T-helper 2 cell treated with Interferon-gamma antibody and Interleukin-4, amounts not matched to agents 100 ng/mL and 5 ng/mL, for 36 hours (primary cell): ENCODE data around the gene TMEM184A. TPM values are rescaled to one million over a fixed set of nuclear protein-coding genes. Genes with fewer than 3 reads are reported as not detected.

Experiments
- intact Hi-C: fragments of 100-400 bp; cut with micrococcal nuclease; formaldehyde crosslinking; loops from one replicate; pipeline ENCODE4 v1.15.1; 2023
- total RNA-seq: library from RNA; stranded (reverse); gene quantifications from 2 replicates; pipeline ENCODE4 v1.2.3, GENCODE V29; 2022

The TMEM184A gene
- not detected in 2 replicates for total RNA-seq

DNA sequence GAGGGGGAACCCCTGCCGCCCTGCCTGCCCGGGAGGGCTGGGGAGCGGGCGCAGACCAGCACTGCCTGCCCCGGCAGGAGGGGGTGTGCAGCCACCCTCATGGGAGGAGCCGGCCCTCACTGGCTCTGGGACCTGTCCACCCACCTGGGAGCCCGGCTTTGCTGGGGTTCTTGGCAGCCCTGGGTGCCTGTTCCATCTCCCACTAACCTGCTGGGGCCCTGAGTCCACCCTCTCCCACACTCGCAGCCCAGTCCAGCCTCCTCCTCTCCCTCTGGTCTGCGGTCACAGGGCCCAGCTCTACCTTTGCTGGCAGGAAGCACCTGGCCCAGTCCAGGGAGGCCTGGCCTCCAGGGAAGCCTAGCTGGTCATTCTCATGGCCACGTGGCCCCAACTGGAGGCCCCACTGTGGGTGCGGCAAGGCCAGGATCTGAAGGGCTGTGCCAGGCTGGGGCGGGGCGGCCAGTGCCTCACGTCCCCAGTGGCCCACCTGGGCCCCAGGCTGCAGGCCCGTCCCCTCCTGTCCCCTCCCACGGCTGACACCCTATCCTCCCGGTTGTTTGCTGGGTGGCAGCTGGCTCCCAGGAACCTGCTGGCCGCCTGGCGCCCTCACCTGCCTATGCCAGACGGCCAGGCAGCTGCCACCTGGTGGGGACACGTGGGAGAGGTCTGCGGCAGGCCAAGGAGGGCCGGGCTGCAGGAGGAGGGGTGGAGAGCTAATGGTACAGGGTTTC is at the start of gene TMEM184A:
TMEM184A (minus strand) TSS at position 393 of the 731 bp plus-strand sequence. CDS start 721 bp downstream, outside the sequence.
- intact Hi-C loops, result no loop called here

DNA sequence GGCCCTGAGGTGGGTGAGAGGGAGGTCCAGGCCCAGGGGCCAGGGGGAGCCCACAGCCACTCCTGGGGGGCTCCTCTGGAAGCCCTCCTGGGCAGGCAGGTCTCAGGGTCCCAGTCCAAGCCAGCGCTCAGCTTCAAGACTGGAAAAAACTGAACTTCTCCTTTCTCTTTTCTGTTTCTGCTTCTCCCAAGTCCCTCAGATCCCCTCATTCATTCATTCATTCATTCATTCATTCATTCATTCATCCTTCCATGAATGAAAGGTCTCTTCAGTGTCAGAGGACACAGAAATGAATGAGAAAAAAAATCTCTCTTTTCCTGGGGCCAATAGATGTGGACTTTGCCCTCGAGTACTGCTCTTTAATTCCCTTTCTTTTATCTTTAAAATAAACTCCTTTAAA is 48.4 kb upstream of the TMEM184A start:
- intact Hi-C loops, result no loop called here

DNA sequence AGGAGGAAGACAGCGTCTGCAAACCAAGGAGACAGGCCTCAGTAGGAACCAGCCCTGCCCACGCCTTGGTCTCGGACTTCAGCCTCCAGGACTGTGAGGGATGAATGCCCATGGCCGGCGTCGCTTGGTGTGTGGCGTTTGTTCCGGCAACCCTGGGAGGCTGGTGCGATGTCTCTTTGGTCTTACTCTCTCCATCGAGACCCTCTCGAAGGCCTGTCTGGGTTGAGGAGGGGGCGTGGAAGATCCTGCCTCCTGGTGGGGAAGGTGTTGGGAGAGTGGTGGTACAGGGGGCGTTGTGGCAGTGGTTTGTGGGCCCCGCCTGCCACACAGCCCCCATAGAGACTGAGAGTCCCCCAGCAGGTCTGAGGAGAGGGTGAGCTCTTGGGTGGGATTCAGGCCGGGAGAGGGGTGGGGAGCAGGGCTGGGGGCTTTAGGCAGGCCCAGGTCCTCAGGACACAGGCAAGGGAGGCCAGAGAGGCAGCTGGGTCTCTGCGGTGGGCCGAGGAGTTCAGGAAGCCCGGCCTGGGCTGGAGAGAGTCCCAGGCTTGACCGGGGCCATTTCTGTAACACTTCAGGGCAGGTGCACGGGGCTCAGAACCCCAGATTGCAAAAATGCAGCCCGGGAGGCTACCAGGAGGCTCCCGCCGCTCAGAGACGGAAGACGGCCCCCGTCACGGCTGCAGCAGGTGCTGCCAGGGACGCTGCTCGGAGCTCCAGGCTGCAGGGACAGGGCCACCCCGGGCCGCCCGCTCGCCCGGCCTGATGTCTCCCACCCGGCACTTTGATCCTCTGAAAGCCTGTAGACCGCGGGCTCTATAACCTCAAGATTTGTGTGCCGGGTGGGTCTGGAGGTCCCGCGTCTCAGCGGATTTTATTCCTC is 47.6 kb upstream of the TMEM184A start:
- intact Hi-C loops, result no loop called here

DNA sequence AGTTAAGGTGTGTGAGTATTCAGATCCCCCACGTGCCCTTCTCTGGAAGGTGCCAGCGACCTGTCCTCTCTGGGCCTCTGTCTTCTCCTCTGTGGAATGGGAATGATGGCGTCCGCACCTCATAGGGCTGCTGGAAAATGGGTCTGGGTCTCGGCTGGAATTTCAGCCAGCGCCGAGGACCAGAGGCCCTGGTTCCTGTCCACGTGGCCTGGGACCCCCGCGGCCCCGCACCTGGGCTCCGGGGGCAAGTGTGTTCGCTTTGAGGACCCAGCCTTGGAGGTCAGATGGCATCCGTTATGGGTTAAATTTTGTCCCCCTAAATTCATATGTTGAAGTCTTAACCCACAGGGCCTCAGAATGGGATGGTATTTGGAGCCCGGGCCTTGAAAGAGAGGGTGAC is 46.4 kb upstream of the TMEM184A start:
- intact Hi-C loops, result no loop called here

DNA sequence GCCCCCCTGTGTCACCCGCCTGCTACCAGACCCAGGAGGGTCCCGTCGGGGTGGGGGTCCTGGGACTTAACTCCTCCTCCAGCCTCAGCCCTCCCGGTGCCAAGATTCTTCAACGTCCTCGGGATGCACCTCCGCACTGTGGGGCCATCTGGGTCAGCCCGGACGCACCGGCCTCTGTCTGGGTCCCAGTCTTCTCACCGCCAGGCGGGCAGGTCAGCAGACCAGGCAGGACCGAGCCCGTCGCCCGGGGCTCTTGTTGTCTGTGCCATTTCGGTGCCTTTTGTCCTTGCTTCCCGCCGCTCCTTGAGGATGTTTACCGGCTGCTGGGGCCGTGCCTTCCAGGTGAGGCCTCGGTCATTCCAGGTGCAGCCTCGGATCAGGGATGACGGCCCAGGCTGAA is 46.0 kb upstream of the TMEM184A start:
- intact Hi-C loops, result no loop called here

DNA sequence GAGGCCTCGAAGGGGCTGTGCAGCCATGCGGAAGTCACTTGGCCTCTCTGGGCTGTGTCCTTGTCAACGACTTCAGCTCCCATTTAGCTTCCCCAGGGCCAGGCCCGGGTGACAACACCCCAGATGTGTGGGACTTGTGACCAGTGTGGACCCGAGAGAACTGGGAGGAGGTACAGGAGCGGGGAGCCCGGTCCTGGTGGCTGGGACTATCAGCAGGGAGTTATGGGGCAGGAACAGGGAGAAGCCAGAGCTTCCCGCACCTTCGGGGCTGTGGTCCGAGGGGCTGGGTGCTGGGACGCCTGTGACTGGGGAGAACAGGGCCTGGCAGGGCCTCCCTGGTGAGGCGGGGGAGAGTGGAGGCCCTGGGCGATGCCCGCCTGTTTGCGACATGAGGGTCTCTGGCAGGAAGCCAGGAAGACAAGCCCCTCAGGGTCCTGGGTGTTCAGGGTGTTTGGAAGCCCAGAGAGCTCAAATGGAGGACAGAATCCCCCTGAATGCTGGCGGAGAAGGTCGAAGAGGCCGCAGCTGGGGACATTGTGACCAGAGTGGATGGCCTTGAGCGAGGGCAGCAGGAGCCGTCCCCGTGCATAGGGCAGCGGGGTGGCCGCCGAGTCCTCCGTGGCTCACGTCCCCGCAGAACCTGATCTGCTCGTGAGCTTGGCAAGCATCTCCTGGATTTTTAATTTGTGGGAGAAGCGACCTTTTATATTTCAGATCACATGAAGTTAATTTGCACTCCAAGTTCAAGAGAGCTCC is 43.8 kb upstream of the TMEM184A start:
- intact Hi-C loops, result no loop called here

DNA sequence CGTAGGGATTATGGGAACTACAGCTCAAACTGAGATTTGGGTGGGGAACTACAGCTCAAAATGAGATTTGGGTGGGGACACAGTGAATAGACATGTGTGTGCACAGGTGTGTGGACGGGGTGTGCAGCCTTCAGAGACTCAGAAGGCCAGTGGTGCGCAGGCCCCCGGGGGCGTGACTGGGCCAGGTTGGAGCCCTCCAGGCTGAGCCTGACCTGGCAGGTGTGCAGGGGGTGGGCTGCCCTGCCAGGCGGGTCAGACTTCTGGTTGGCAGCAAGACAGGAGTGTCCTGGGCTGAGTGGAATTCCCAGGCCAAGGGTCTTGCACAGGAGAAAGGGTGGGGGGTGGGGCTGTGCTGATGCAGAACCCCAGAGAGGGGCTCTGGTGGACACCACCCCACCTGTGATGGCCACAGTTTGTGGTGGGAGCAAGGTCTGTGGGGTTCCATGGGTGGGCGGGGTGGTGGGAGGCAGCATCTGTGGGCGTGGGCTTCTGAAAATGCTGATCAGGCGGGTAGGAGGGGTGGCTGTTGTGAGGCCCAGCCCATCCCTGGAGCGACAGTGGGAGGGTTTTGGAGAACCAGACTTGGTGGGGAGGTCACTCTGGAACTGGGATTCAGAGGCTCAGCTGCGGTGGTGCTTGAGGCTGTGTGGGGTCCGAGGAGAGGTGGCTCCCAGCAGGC is 43.1 kb upstream of the TMEM184A start:
- intact Hi-C loops, result no loop called here

DNA sequence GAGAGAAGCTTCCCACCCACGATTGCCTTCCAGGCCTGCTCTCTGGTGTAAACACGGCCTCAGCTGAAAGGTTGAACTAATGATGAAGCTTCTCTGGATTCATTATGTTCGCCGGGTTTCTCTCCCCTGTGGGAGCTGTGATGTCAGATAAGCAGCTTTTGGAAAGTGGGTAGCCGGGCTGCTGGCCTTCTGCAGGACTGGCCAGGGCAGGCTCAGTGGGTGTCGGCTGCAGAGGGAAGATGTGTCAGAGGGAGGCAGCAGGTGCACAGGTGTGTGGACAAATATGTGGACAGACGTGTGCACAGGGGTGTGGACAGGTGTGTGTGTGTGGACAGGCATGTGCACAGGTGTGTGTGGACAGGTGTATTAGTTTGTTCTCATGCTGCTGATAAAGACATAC is 42.3 kb upstream of the TMEM184A start:
- intact Hi-C loops, result no loop called here

DNA sequence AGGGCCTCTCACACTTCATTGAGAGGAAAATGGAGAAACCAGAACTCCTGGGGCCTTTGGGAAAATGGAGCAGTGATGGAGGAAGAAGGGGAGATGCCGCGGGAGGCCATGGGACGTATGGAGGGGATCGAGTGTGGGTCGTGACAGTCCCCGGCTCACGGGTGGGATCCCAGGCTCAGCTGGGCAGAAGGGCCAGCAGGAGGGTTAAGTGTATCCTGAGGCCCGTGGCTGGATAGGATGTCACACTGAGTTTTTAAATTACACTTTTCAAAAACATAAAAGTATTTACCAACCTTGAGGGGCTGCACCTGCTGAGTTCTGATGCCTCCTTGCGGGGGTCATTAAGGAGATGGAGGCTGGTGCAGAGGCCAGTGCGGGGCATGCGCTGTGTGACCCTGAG is 41.8 kb upstream of the TMEM184A start:
- intact Hi-C loops, result no loop called here

DNA sequence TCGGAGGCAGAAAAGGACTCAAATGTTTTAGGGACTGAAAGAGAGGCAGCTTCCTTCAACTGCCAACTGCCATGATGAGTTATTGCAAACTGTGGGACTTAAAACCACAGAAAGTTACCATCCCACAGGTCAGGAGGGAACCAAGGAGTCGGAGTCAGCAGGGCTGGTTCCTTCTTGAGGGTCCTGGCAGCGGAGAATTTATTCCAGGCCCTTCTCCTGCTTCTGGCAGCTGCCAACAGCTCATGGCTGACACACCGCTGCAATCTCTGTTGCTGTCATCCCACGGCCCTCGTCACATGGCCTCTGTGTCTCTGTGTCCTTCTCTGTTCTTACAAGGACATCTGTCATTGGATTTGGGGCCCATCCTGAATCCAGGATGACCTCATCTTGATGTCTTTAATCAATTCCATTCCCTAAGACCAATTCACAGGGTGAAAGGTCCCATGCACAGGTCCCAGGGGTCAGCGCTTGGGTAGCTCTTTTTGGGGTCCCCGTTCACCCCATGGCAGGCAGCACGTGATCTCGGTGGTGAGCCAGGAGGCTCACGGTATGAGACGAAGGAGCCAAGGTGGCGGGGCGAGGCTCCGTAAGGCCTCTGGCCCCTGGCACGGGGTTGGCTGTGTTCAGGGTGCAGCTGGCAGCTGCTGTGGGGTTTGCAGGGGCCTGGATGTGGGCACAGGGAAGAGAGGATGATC is 41.2 kb upstream of the TMEM184A start:
- intact Hi-C loops, result no loop called here

DNA sequence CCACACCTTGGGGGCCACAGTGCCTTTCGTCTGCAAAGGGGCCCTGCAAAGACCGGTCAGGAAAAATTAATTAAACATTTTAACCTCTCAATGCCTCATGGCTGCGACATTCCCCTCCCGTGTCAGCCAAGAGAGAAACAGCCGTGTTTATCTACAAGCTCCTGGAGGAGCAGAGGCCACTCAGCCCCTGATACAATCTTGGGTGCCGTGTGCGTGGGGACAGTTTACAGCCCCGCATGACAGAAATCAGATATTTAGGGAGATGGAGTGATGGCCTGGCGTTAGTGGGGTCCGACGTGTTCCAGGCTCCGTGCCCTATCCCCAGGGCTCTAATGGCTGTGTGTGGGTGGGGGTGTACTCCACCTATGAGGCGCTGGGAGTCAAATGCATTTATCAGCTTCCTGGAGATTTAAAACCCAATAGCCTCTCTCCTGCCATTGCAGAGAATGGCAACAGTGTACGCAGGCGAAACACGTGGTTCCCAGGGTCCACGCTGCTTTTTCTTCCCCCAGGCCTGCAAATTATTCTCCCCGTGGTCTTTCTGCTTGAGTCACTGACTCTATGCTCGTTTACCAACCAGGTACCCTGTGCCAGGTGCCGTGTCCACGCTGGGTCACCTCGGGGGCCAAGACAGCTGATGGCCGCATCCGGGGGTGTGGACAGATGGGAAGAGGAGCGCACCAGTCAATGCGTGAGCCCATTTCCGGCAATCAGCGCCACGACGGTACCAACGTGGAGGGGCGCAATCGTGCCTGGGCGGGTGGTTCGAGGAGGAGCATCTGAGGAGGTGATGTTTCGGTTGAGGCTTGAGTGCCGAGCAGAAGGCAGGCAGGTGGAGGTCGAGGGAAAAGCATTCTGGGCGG is 40.4 kb upstream of the TMEM184A start:
- intact Hi-C loops, result no loop called here

DNA sequence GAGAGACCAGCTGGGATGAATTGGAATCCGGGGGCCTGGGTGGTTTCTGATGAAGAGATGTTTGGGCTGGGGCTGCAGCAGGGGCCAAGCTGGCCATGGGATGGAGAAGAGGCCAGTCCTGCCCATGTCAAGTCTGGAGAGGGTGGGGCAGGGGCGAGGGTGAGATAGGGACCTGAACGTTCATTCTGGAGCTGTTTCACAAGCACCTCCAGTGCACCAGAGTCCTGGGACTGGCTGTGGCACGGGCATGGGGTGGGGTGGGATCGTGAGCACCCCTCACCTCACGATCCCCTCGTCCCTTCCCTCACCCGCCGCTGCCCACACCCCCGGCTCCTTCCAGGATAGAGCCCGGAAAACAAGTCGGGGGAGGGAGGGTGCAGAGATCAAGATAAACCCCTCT is 39.6 kb upstream of the TMEM184A start:
- intact Hi-C loops, result no loop called here

DNA sequence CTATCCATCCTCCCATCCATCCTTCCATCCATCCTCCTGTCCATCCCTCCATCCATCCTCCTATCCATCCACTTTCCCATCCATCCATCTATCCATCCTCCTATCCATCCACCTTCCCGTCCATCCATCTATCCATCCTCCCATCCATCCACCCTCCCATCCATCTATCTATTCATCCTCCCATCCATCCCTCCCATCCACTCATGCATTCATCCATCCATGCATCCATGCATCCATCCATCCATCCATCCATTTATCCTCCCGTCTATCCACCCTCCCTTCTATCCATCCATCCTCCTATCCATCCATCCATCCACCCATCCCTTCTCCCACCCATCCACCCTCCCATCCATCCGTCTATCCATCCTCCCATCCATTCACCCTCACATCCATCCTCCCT is 39.0 kb upstream of the TMEM184A start:
- intact Hi-C loops, result no loop called here

DNA sequence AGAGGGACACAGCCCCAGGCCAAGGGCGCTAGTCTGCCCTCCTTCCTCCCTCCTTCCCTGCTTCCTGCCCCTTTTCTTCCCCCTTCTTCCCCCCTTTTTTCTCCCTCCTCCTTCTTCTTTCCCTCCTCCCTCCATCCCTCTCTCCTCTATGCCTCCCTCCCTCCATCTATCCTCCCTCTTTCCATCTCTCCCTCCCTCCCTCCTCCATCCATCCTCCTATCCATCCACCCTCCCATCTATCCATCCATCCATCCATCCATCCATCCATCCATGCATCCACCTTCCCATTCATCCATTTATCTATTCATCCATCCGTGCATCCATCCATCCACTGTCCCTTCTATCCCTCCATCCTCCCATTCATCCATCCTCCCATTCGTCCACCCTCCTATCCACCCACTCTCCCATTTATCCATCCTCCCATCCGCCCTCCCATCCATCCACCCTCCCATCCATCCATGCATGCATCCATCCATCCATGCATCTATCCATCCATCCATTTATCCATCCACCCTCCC is 38.0 kb upstream of the TMEM184A start:
- intact Hi-C loops, result no loop called here

DNA sequence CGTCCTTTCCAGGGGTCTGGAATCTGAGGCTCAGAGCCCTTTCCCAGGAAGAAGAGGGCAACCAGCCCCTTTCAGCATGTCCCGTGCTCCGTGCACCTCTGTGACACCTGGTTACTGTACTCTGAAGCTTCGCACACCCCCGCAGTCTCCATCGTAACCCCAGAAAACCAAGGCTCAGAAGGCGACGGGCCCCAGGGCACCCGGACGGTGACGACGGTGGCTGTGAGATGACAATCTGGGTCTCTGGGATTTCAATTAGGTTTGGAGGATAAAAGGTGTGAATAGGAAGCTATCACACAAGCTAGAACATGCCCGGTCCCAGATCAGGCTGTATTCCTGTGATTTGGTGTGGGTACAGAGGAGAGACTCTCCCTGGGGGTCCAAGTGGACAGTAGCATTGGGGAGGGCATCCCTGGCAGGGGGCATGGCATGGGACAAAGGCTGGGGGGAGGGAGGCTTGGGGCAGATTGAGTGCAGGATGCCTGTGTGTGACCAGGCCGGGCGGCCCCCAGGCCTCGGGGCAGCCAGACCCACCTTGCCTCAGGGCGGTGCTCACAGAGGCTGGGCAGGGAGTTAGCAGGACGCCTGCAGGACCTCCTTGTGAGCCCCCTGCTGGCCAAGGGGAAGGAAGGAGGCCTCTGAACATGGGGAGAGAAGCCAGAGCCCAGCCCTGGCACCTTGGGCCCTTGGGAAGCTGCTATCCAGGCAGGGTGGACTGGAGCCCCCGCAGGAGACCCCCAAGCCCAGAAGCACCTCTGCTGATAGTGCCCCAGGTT is 37.3 kb upstream of the TMEM184A start:
- intact Hi-C loops, result no loop called here

DNA sequence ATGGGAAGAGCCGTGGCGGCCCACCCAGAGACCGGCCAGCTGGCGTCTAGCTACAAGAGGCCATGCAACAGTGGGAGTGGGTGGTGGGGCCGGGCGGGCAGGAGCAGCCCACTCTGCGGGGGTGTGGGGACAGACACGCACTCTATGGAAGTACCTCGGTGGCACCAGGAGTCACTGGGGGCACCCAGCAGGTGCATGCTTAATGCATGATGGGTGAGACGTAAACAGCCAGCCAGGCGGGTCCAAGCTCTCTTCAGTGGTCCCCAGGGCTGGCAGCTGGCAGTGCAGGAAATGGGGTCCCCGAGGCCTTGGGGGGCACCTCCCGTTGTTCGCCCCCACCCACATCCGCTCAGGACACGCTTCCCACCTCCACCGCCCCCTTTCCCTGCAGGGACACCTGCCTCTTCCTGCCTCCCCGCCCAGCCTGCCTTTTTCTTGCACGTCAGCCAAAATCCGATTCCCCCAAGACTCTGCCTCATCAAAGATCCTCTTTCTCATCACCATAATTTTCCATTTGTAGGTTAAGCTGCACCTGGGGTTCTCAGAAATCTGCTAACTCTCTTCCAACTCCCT is 36.4 kb upstream of the TMEM184A start:
- intact Hi-C loops, result no loop called here

DNA sequence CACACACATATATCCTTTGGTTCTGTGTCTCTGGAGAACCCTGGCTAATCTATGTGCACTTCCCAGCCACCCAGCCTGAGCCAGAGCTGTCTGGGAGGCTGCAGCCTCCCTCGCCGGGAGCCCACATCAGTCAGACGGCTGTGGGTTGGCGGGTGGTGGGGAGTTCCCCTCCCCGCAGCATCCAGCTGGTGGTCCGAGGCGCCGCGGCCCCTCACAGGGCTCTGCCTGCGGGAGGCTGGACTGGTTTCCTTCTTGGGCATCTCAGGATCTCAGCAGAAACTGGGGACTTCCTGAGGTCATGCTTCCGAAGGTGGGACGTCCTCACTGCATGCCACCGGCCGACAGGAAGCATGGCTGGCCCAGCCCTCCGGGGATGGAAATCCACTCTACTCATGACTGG is 35.9 kb upstream of the TMEM184A start:
- intact Hi-C loops, result no loop called here

DNA sequence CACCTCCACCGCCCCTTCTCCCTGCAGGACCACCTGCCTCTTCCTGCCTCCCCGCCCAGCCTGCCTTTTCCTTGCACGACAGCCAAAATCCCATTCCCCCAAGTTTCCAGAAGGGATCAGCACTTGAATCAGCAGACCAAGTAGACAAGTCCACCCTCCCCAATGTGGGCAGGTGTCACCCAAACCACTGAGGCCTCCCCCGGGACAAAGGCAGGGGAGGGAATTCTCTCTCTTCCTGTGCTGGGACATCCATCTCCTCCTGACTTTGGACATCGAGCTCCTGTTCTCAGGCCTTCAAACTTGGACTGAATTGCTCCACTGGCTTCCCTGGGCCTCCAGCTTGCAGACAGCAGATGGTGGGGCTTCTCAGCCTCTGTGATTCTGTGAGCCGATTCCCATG is 35.4 kb upstream of the TMEM184A start:
- intact Hi-C loops, result no loop called here
